Stimulated activated CD4-positive, alpha-beta T cell treated with anti-CD3 and anti-CD28 coated beads, Interleukin-1b, Interleukin-23, amount 100 ng/mL, for 48 hours (primary cell): Measurements from ENCODE around the gene PSMD2.
A peak's percentile ranks its signal among the peaks of the same experiment; 100 is the strongest.

ENCODE experiments used
- DNase-seq: peaks from one replicate; pipeline ENCODE4 v3.0.0-alpha.2; 2020

Gene PSMD2

DNA sequence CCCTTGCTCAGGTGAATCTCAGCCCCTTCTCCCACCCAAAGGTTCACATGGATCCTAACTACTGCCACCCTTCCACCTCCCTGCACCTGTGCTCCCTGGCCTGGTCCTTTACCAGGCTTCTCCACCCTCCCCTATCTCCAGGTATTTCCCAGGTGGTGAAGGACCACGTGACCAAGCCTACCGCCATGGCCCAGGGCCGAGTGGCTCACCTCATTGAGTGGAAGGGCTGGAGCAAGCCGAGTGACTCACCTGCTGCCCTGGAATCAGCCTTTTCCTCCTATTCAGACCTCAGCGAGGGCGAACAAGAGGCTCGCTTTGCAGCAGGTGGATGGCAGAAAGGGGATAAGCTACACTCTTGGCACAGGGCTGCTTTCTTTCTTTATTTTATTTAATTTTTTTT lies 42.9 kb downstream of the PSMD2 start:
- no peak for DNase-seq

- DNase-seq, result no peak
Measured at GRCh38 chr3:184343200-184343876, 44.3 kb downstream of the PSMD2 start.

DNA sequence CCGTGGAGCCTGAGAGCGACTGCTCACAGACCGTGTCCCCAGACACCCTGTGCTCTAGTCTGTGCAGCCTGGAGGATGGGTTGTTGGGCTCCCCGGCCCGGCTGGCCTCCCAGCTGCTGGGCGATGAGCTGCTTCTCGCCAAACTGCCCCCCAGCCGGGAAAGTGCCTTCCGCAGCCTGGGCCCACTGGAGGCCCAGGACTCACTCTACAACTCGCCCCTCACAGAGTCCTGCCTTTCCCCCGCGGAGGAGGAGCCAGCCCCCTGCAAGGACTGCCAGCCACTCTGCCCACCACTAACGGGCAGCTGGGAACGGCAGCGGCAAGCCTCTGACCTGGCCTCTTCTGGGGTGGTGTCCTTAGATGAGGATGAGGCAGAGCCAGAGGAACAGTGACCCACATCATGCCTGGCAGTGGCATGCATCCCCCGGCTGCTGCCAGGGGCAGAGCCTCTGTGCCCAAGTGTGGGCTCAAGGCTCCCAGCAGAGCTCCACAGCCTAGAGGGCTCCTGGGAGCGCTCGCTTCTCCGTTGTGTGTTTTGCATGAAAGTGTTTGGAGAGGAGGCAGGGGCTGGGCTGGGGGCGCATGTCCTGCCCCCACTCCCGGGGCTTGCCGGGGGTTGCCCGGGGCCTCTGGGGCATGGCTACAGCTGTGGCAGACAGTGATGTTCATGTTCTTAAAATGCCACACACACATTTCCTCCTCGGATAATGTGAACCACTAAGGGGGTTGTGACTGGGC lies 45.7 kb downstream of the PSMD2 start:
- no peak for DNase-seq

GRCh38 chr3:184345317-184346144 lies 46.5 kb downstream of the PSMD2 start:
- no peak for DNase-seq

DNA sequence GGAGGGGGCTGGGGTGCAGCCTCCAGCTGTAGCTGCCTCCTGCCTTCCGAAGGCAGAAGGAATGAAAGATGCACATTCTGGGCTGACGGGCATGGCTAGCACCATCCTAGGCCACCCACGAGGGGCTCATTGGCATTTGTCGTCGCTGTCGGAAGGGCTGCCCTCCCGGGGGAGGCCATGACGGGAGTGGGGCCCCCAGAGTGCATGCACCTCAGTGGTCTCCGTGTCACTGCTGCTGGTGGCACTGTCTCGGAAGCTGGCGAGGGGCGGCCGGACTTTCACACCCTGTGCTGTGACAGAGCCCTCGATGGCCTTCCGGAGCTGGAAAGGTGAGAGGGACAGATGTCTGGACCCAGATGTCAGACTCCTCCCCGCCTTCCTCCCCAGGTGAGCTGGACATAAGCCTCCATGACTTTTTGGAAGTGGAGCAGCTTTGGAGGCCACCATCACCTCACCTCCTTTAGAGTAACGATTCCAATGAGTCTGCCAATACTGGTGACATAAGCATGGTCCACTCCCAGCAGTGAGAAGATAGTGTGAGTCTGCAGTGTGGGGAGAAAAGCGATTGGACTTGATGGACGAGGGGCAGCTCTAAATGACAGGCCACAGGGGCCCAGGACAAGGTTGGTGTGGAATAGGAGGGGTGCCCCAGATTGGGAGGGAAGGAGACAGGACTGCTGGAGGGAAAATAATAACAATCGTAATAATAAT lies 47.6 kb downstream of the PSMD2 start:
- DNase-seq, result no peak

DNA sequence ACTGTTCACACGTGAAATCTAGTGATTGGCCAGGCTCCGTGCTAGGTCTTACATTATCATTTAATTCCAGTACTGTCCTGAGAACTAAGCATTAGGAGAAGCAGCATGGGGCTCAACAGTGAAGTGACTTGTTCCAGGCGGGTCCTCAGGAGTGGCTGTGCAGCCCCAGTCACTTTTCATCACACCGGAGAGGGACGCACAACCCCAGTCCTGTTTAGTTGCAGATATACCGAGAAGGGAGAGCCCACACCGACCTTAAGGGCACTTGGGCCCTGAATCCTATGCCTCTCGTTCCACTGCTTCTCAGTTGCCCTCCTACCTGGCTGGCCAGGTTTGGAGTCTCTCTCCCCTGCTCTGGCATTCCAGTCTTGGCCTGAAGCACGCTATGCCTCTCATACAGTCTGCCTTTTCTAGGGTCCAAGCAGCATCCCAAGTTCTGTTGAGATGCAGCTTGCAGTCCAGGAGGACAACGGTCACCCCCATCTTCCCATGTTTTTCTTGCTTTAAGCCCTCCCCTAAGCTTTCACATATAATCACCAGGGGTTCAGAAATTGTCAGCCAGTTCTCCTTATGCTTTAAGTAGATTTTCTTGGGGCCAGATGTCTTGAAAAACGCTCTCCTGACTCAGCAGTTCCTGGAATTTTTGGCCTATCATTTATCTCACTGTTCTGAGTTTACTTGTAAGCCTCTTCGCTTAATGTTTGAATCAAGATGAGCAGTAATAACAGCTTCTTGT lies 48.4 kb downstream of the PSMD2 start:
- no peak for DNase-seq

DNA sequence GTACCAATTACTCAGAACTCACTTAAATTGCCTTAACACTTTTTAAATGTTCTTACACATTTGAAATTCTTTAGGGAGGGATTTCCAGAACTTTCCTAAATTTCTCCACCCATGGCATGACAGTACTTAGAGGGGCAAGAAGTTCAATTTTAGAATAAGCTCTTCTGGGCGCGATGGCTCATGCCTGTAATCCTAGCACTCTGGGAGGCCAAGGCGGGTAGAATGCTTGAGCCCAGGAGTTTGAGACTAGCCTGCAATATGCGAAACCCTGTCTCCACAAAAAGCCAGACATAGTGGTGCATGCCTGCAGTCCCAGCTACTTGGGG lies 49.0 kb downstream of the PSMD2 start:
- no peak for DNase-seq

GRCh38 chr3:184349563-184350470 lies 50.8 kb downstream of the PSMD2 start:
- no peak for DNase-seq

- DNase-seq, result no peak
Measured at GRCh38 chr3:184350618-184351017, 51.6 kb downstream of the PSMD2 start.

DNA sequence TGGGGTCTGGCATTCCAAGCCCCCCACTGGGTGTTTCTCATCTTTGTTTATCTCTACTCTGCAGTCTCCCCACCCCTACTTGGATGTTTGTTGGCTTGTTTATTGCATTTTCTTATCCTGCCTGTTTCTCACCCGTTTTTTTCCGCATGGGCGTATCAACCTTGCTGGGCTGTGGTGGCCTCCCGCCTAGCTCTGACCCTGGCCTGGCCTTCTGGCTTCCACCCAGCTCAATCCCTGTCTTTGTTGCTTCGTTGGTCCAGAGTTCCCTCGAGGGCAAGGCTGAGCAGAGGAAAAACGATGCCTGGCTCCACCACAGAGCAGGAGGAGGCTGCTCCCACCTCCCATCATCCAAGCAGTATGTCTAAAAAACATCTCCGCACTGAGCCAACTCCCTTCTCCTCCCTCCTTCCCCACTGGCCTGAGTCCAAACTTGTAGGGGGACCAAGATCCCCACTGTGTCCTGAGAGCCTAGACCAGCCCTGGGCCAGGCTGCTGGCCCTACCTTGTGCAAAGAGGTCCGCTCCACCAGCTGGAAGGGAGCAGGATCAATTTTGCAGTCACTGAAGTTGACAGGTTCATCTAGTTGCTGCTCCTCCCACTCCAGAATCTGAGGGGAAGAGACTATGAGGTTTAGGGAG lies 52.6 kb downstream of the PSMD2 start:
- no peak for DNase-seq

DNA sequence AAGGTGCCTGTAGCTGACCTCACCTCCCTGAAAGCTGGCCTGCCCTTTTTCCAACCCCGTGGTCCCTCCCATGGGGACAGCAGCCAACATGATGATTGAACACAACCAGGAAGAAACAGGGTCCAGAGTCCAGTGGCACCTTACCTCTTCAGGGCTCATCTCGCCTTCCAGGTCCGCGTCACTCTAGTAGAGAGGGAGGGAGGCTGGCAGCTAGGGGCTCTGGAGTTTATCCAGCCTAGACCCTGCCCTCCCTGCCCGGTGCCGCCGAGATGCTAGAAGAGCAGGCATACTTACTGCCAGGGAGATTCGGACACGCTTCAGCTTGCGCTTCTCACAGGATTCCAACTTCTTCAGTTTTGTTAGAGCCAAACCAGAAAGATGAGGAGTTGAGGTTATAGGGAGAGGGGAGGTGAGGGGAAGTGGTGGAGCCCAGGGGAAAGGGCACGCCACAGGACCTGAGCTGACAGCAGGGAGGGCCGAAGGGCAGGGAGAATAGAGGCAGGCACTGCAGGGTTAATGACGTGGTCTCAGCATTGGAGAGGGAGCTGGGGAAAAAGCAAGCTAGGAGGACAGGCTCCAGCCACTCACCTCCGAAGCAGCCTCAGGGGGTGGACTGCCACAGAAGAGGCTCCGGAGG lies 53.2 kb downstream of the PSMD2 start:
- DNase-seq, result no peak

- DNase-seq, result no peak
Measured at GRCh38 chr3:184352897-184353545, 54.0 kb downstream of the PSMD2 start.

- DNase-seq, result no peak
Measured at GRCh38 chr3:184353546-184353941, 54.5 kb downstream of the PSMD2 start.

GRCh38 chr3:184354121-184354728 lies 55.2 kb downstream of the PSMD2 start:
- peak; percentile 56 for DNase-seq

DNA sequence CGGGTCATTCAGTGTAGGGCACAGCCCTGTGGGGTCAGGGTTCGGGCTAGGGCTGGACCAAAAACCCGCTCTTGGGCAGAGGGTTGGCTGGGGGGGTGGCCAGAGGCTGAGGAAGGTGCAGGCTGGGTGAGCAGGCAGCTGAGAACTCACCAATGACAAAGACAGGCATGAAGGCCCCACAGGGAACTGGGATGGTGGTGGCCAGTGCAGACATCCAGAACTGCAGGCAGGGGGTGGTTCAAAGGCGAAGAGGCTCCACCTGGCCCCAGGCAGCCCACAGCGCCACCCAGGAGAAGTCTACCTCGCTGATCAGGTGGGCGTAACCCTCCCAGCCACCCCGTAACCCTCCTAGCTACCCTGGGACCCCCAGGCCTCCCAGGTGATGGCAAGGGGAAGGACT lies 55.7 kb downstream of the PSMD2 start:
- no peak for DNase-seq

DNA sequence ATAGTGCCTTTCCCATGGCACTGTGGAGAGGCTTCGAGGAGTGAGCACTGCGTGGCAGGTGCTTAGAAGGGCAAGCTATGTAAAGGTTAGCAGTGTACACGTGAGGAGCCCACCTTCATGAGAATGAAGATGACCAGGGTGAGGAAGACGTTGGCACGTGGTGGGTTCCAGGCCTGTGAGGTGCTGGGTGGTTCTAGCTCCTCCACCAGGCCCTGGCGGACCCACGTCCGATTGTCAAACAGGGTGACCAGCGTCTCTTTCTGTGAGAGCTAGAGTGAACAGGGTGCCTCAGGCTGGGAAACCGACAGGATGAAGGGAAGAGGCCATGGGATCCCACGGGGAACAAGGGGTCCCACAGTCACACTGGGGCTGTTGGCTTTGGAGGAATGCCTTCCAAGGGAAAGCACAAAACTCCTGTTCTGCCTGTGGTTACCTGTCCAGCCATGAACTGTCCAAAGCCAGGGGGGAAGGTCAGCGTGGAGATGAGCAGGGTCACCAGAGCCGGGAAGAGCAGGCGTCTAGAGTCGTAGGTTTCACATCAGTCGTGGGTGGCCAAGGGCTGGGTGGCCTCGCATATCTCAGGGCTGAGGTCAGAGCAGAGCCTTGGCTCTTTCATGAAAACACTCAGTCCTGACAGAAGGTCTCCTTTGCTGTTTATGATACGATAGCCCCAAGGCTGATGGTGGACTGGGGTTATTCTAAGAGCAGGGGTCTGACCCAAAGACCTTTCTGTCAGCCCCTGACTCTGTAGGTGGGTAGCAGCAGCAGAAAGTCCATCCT lies 56.4 kb downstream of the PSMD2 start:
- DNase-seq, result no peak

GRCh38 chr3:184357248-184358123 lies 58.4 kb downstream of the PSMD2 start:
- DNase-seq, result no peak
